Measurements from ENCODE around the gene MANSC1. TPM values are rescaled to one million over a fixed set of nuclear protein-coding genes. Genes with fewer than 3 reads are reported as not detected.

Gene MANSC1
- total RNA-seq (2022; extraction: Qiagen RNA extraction), result 3.1 to 4.6 TPM (median 3.9 TPM) in 5 replicates

DNA sequence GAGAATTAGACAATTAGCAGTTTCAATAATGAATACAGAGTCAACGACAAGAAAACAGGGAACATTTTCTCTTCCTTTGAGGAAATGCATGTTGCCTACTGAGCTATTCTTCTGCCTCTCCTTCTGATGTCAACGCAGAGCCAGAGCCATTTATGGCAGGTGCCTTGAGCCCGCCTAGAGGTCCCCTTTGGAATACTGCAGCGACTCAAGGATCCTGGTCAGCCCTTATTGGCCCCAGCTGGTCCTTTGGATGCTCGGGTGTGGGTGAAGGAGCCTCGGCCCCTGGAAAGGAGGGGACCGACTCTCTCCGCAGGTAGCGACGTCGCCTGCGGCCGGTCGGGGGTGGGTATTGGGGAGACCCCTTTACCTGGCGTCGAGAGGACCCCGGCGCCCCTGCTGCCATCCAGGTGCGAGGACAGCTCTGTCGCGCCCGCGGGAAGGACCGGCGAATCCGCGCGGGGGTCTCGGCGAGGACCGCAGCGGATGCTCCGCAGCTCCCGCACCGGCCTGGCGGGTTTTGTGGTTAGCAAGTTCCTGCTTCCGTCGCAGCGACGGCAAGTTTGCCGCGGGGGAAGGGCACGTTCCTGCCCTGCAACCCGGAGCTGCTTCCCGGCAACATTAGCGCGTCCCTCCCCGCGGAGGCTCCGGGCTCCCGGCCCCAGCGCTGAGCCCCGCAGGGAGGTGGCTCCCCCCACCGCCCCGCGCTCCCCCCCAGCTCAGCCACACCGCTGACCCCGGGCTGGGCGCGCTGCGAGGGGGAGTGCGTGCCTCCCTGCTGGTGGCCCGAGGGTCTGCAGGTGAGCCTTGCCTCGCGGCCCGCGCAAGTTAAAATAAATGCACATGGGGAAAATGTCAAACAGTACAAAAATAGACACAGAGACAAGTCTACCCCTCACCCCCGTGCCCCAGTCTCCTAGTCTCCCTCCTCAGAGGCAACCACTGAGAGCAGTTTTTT, at the start of gene MANSC1:
TSS of gene MANSC1 (minus strand) at position 532 of the 955 bp plus-strand sequence. CDS start 6,928 bp downstream, outside the sequence.

GRCh38 chr12:12356896-12357718, 7.1 kb upstream of the MANSC1 start, which contains the start of gene BORCS5:
TSS of gene BORCS5 (plus strand) at chr12:12357078. CDS start at chr12:12357452, 374 bp downstream.

Other genes with a start within 250 kb of the MANSC1 start
- gene LRP6, start 83.2 kb downstream of the MANSC1 start, total RNA-seq (2022; extraction: Qiagen RNA extraction), result 11.2 to 22.9 TPM (median 16.2 TPM) in 5 replicates
- 7.9 to 11.1 TPM (median 9.5 TPM) in 5 replicates for gene BORCS5, start 6.8 kb upstream of the MANSC1 start, total RNA-seq (2022; extraction: Qiagen RNA extraction)
- 7.9 to 10.7 TPM (median 8.8 TPM) in 5 replicates for gene DUSP16, start 212.6 kb upstream of the MANSC1 start, total RNA-seq (2022; extraction: Qiagen RNA extraction)